HepG2 (cell line): Measurements from ENCODE around the gene C2CD4A. TPM values are rescaled to one million over a fixed set of nuclear protein-coding genes. Genes with fewer than 3 reads are reported as not detected.
A peak's percentile ranks its signal among the peaks of the same experiment; 100 is the strongest.

ENCODE experiments used
- AGO2 ChIP-seq: fragments of 200-400 bp; formaldehyde crosslinking; optimal IDR thresholded peaks from 2 replicates; pipeline ENCODE3; 2017; ENCODE audit warnings: mild to moderate bottlenecking, low read depth, low read length, moderate library complexity
- ARNTL ChIP-seq: sonication (generic); formaldehyde crosslinking; IDR thresholded peaks from 2 replicates; pipeline ENCODE4 v1.4.0; 2020; ENCODE audit warnings: mild to moderate bottlenecking, missing genetic modification reagents
- BHLHE40 ChIP-seq: IDR thresholded peaks from 2 replicates; pipeline ENCODE4 v1.6.1; 2011; ENCODE audit warnings: low read length, improper control_type of control experiment
- CBX1 ChIP-seq: IDR thresholded peaks from one replicate; pipeline ENCODE4 v1.6.1; 2016; ENCODE audit warnings: antibody characterized with exemption, low read depth
- CSRNP2 ChIP-seq: sonication (generic); formaldehyde crosslinking; conservative IDR thresholded peaks from 2 replicates; pipeline ENCODE4 v1.8.0; 2022; ENCODE audit warnings: low read depth, missing genetic modification reagents
- ESRRA ChIP-seq: sonication (generic); formaldehyde crosslinking; IDR thresholded peaks from 2 replicates; pipeline ENCODE4 v1.5.1; 2020; ENCODE audit warnings: mild to moderate bottlenecking, low read depth, missing genetic modification reagents
- GLI4 ChIP-seq: sonication (generic); formaldehyde crosslinking; IDR thresholded peaks from 2 replicates; pipeline ENCODE4 v1.5.1; 2020; ENCODE audit warnings: missing genetic modification reagents, mild to moderate bottlenecking, moderate library complexity, borderline replicate concordance
- KLF16 ChIP-seq, 2 experiments: sonication (generic) in 1 of 2; formaldehyde crosslinking in 1 of 2; IDR thresholded peaks; 2 replicates each; pipeline versions ENCODE4 v1.6.1 to v1.8.0; 2016 to 2023; ENCODE audit warnings: missing genetic modification reagents in 2 of 2, missing compliant biosample characterization in 1 of 2
- MXD3 ChIP-seq: IDR thresholded peaks from 2 replicates; pipeline ENCODE4 v1.6.1; 2016; ENCODE audit warnings: mild to moderate bottlenecking, missing biosample characterization, missing genetic modification reagents
- NFAT5 ChIP-seq: sonication (generic); formaldehyde crosslinking; IDR thresholded peaks from 2 replicates; pipeline ENCODE4 v1.4.0; 2020; ENCODE audit warnings: missing genetic modification reagents
- PRMT3 ChIP-seq: sonication (generic); formaldehyde crosslinking; IDR thresholded peaks from 2 replicates; pipeline ENCODE4 v1.8.1; 2022; ENCODE audit warnings: low read depth, mild to moderate bottlenecking, moderate library complexity, missing genetic modification reagents, borderline replicate concordance
- RARG ChIP-seq: sonication (generic); formaldehyde crosslinking; IDR thresholded peaks from 2 replicates; pipeline ENCODE4 v1.4.0; 2020; ENCODE audit warnings: low read depth, mild to moderate bottlenecking, missing genetic modification reagents
- SMARCC2 ChIP-seq: fragments of 450-650 bp; IDR thresholded peaks from 2 replicates; pipeline ENCODE4 v1.6.1; 2017; ENCODE audit warnings: antibody characterized with exemption, mild to moderate bottlenecking
- SRSF9 ChIP-seq: fragments of 200-400 bp; formaldehyde crosslinking; IDR thresholded peaks from 2 replicates; pipeline ENCODE4 v1.6.1; 2018; ENCODE audit warnings: borderline replicate concordance, mild to moderate bottlenecking, low read depth, low read length; ENCODE audit not compliant: insufficient read depth, poor library complexity, severe bottlenecking
- ZBTB7B ChIP-seq: sonication (generic); formaldehyde crosslinking; IDR thresholded peaks from 2 replicates; pipeline ENCODE4 v1.4.0; 2020; ENCODE audit warnings: missing genetic modification reagents
- ZFP41 ChIP-seq: sonication (generic); formaldehyde crosslinking; IDR thresholded peaks from 2 replicates; pipeline ENCODE4 v1.4.0; 2020; ENCODE audit warnings: mild to moderate bottlenecking, missing genetic modification reagents, borderline replicate concordance
- ZNF510 ChIP-seq: sonication (generic); formaldehyde crosslinking; IDR thresholded peaks from 2 replicates; pipeline ENCODE4 v1.4.0; 2020; ENCODE audit warnings: low read depth, mild to moderate bottlenecking, missing genetic modification reagents
- ZNF800 ChIP-seq: sonication (generic); formaldehyde crosslinking; IDR thresholded peaks from 2 replicates; pipeline ENCODE4 v1.4.0; 2020; ENCODE audit warnings: missing genetic modification reagents
- polyA plus RNA-seq, 8 experiments: library from polyadenylated mRNA; depleted of rRNA in 3 of 8; stranded (reverse) in 7 of 8; unstranded in 1 of 8; fragments of >200 nt; fragmentation: Illumina TruSeq in 4 of 8; extraction: Trizol in 4 of 8; gene quantifications; 2 replicates each; pipeline versions ENCODE4 v1.2.1 to v1.2.3, GENCODE V29; 2011 to 2016; ENCODE audit warnings: low read depth in 4 of 8, missing spikeins in 1 of 8, mixed read lengths in 1 of 8; ENCODE audit not compliant: insufficient read depth in 1 of 8
- total RNA-seq, 5 experiments: library from RNA; depleted of rRNA; stranded (reverse); fragments of >200 nt; fragmentation: Illumina TruSeq; extraction: Trizol; gene quantifications; 2 replicates each; pipeline ENCODE4 v1.2.3, GENCODE V29; 2016; ENCODE audit warnings: low read depth in 1 of 5

Gene C2CD4A
- total and polyA plus RNA-seq, 2 of the 13 experiments (the other 11 are each of a cell fraction or from before 2014, with no cell fraction given), result 0.20 TPM; not detected in 1

GRCh38 chr15:62067448-62068044, 769 bp downstream of the C2CD4A start (continued):
- TF ChIP-seq ARNTL (CRISPR knock-in tag) (no peak), AGO2 (no peak), MXD3 (CRISPR knock-in tag) (no peak; the same call in 1 of the 2 replicates), ZBTB7B (no peak), CBX1 (no peak), ZFP41 (no peak), CSRNP2 (CRISPR knock-in tag) (no peak), ZNF510 (CRISPR knock-in tag) (no peak), ZNF800 (peak; percentile 89; the same call in 1 of the 2 replicates), KLF16 (CRISPR knock-in tag; IDR thresholded peaks at IDR 0.05) (no peak), RARG (CRISPR knock-in tag) (no peak), BHLHE40 (no peak), PRMT3 (0 out of 2 replicates have a peak, but pooled peaks have one; percentile 48), SRSF9 (no peak), GLI4 (CRISPR knock-in tag) (no peak), SMARCC2 (no peak), NFAT5 (CRISPR knock-in tag) (0 out of 2 replicates have a peak, but pooled peaks have one; percentile 62), ESRRA (CRISPR knock-in tag) (no peak)
